ENCODE results near the gene RPF1. TPM values are rescaled to one million over a fixed set of nuclear protein-coding genes. Genes with fewer than 3 reads are reported as not detected.

The RPF1 gene
- total RNA-seq, 1 experiment from 2014 or later, result 31.7 TPM

DNA sequence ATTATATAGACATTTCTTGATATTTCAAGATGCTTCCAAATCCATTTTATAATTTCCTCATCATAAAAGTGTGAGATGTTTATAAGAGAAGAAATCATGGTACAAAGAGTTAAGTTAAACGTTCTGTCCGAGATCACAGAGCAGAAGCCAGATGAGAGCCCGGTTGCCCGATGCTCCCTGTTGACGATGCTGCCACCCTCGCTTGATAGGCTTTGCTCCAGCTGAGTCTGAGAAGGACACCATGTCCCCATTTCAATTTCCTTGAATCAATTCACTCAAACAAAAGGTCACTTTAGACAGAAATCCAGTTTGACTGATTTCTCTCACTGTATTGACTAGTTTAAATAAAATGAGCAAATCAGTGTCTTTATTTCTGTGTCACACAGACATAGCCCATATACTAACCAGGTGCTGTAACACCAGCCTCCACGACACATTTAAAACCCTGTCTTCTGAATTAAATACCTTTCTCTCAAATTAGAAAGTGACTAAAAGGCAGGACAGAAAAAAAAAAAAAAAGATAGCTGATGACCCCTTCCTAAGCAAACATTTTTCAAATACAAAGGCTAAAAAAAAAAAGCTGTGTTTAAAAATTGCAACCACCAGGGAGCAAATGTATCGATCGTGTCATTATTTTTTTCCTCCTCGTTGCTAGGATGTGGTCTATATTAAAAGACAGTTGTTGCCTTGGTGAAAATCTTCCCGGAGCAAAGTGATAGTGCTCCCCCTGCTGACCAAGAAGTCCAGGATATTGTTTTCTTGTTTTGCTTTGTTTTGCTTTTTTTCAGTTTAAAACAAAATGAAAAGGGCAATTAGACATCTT is 45.6 kb upstream of the RPF1 start:
- ChIA-PET CTCF (interaction anchor here (0.6 to 2.5 kb wide), 5 partner anchors 11 to 550 kb away, joined by 3 to 5 read pairs (median 3); partner anchors contain the start of genes GNG5 and SPATA1), POLR2A (no interaction called here)
- ATAC-seq (peak; percentile 76), DNase-seq (ENCODE audit: low spot score) (peak; percentile 22)
- TF ChIP-seq, protein P1, sequence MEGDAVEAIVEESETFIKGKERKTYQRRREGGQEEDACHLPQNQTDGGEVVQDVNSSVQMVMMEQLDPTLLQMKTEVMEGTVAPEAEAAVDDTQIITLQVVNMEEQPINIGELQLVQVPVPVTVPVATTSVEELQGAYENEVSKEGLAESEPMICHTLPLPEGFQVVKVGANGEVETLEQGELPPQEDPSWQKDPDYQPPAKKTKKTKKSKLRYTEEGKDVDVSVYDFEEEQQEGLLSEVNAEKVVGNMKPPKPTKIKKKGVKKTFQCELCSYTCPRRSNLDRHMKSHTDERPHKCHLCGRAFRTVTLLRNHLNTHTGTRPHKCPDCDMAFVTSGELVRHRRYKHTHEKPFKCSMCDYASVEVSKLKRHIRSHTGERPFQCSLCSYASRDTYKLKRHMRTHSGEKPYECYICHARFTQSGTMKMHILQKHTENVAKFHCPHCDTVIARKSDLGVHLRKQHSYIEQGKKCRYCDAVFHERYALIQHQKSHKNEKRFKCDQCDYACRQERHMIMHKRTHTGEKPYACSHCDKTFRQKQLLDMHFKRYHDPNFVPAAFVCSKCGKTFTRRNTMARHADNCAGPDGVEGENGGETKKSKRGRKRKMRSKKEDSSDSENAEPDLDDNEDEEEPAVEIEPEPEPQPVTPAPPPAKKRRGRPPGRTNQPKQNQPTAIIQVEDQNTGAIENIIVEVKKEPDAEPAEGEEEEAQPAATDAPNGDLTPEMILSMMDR (IDR thresholded peaks at IDR 0.05), result peak; percentile 51; the same call in 1 of the 2 replicates
- no peak for TF ChIP-seq CREB1 (CRISPR knock-in tag; IDR thresholded peaks at IDR 0.05)
- Mint-ChIP-seq H3K27me3 (ENCODE audit: low read depth) (no peaks in the 10 kb centered on the region; the same call in 1 of the 2 replicates), H3K27ac (no peak overlapping the region), H3K4me1 (no peaks in the 10 kb centered on the region; the same call in 1 of the 2 replicates), H3K36me3 (no peaks in the 10 kb centered on the region), H3K4me3 (no peak overlapping the region), H3K9me3 (peaks cover 17% of the 10 kb centered on the region)

DNA sequence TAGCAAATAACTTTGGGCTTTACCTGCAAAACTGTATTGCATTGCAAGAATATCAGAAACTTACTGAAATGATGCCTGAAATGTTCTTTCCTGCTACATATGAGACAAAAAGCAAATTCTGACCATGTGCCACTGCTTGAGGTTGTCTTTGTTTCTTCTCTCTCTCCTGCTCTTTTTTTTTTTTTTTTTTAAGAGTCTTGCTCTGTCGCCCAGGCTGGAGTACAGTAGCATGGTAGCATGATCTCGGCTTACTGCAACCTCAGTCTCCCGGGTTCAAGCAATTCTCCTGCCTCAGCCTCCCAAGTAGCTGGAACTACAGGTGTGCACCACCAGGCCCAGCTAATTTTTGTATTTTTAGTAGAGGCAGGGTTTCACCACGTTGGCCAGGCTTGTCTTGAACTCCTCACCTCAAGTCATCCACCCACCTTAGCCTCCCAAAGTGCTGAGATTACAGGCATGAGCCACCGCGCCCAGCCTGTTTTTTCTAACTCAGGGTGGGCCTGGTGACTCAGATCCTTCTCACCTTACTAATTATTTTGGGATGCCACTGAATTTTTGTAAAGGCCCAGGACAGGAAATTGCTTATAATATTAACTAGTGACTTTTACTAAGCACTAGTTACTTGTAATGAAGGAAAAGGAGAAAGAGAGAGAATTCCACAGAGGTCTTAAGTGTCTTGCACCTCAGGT is 44.8 kb upstream of the RPF1 start:
- CTCF ChIA-PET, result interaction anchor here (0.7 to 2.5 kb wide), 6 partner anchors 12 to 543 kb away, joined by 3 to 5 read pairs (median 4); no protein-coding TSS in a partner anchor
- H3K9me3 Mint-ChIP-seq, result peaks cover 15% of the 10 kb centered on the region
- H3K4me1 Mint-ChIP-seq, result no peaks in the 10 kb centered on the region; the same call in 1 of the 2 replicates
- no peak overlapping the region for H3K27ac Mint-ChIP-seq
- no peaks in the 10 kb centered on the region; the same call in 1 of the 2 replicates for H3K27me3 Mint-ChIP-seq (ENCODE audit: low read depth)
- H3K4me3 Mint-ChIP-seq, result no peak overlapping the region
- TF ChIP-seq HMGA2 (CRISPR knock-in tag; IDR thresholded peaks at IDR 0.05) (no peak), NR1H2 (CRISPR knock-in tag; IDR thresholded peaks at IDR 0.05) (no peak)
- TF ChIP-seq, protein P2, sequence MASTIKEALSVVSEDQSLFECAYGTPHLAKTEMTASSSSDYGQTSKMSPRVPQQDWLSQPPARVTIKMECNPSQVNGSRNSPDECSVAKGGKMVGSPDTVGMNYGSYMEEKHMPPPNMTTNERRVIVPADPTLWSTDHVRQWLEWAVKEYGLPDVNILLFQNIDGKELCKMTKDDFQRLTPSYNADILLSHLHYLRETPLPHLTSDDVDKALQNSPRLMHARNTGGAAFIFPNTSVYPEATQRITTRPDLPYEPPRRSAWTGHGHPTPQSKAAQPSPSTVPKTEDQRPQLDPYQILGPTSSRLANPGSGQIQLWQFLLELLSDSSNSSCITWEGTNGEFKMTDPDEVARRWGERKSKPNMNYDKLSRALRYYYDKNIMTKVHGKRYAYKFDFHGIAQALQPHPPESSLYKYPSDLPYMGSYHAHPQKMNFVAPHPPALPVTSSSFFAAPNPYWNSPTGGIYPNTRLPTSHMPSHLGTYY (CRISPR knock-in tag; IDR thresholded peaks at IDR 0.05), result no peak
- TF ChIP-seq, protein P3, sequence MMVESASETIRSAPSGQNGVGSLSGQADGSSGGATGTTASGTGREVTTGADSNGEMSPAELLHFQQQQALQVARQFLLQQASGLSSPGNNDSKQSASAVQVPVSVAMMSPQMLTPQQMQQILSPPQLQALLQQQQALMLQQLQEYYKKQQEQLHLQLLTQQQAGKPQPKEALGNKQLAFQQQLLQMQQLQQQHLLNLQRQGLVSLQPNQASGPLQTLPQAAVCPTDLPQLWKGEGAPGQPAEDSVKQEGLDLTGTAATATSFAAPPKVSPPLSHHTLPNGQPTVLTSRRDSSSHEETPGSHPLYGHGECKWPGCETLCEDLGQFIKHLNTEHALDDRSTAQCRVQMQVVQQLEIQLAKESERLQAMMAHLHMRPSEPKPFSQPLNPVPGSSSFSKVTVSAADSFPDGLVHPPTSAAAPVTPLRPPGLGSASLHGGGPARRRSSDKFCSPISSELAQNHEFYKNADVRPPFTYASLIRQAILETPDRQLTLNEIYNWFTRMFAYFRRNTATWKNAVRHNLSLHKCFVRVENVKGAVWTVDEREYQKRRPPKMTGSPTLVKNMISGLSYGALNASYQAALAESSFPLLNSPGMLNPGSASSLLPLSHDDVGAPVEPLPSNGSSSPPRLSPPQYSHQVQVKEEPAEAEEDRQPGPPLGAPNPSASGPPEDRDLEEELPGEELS (CRISPR knock-in tag; IDR thresholded peaks at IDR 0.05), result no peak
- POLR2A ChIA-PET, result no interaction called here
- ATAC-seq, result no peak
- no peak for DNase-seq (ENCODE audit: low spot score)
- H3K36me3 Mint-ChIP-seq, result no peaks in the 10 kb centered on the region

DNA sequence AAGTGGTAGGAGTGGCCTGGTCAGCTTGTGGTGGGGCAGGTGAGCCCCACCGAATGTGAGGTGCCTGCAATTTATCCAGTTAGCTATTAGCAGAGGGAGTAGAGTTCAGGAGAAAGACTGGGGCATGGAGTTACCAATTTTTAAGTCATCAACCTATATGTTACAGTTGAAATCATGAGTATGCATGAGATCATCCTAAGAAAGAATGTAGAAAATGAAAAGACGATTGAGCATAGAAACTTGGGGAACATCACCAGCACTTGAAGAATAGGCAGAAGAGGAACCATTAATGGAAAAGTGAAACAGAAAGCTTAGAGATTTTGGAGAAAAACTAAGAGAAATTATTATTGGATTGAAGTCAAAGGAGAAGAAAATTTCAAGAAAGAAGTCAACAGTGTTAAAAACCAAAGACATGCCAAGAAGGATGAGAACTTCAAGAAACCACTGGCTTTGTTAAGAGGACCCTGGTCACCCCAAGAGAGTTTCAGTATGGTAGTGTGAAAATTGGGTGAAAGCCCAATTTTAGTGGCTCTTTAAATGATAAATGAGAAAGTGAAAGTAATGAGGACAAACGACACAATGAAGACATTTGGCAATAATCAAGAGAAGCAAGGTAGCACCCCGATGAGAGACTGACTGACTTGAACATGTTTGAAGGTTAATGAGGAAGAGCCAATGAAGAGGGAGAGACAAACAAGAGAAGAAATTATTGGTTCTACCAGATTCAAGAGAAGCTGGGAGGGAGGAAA is 44.1 kb upstream of the RPF1 start:
- Mint-ChIP-seq H3K9me3 (peaks cover 8% of the 10 kb centered on the region), H3K4me3 (no peak overlapping the region), H3K36me3 (no peaks in the 10 kb centered on the region), H3K4me1 (no peaks in the 10 kb centered on the region; the same call in 1 of the 2 replicates), H3K27me3 (ENCODE audit: low read depth) (no peaks in the 10 kb centered on the region), H3K27ac (no peak overlapping the region)
- CTCF ChIA-PET, result interaction anchor here (0.7 to 1.3 kb wide), 2 partner anchors 319 to 544 kb away, joined by 3 read pairs; no protein-coding TSS in a partner anchor
- no peak for ATAC-seq
- POLR2A ChIA-PET, result no interaction called here
- no peak for DNase-seq (ENCODE audit: low spot score)
- TF ChIP-seq ZNF219 (CRISPR knock-in tag; IDR thresholded peaks at IDR 0.05; ENCODE audit: borderline replicate concordance) (no peak), TEAD4 (CRISPR knock-in tag; IDR thresholded peaks at IDR 0.05) (no peak), ZNF396 (CRISPR knock-in tag; IDR thresholded peaks at IDR 0.05; ENCODE audit: borderline replicate concordance) (no peak), NFYB (CRISPR knock-in tag; conservative IDR thresholded peaks at IDR 0.05; ENCODE audit: low read depth) (no peak), ZNF263 (CRISPR knock-in tag; IDR thresholded peaks at IDR 0.05; ENCODE audit: low read depth) (no peak)
- TF ChIP-seq, protein P4, sequence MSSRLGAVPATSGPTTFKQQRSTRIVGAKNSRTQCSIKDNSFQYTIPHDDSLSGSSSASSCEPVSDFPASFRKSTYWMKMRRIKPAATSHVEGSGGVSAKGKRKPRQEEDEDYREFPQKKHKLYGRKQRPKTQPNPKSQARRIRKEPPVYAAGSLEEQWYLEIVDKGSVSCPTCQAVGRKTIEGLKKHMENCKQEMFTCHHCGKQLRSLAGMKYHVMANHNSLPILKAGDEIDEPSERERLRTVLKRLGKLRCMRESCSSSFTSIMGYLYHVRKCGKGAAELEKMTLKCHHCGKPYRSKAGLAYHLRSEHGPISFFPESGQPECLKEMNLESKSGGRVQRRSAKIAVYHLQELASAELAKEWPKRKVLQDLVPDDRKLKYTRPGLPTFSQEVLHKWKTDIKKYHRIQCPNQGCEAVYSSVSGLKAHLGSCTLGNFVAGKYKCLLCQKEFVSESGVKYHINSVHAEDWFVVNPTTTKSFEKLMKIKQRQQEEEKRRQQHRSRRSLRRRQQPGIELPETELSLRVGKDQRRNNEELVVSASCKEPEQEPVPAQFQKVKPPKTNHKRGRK (CRISPR knock-in tag; IDR thresholded peaks at IDR 0.05; ENCODE audit: borderline replicate concordance), result no peak
- TF ChIP-seq, protein P5, sequence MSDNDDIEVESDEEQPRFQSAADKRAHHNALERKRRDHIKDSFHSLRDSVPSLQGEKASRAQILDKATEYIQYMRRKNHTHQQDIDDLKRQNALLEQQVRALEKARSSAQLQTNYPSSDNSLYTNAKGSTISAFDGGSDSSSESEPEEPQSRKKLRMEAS (CRISPR knock-in tag; IDR thresholded peaks at IDR 0.05), result no peak
- TF ChIP-seq, protein P6, sequence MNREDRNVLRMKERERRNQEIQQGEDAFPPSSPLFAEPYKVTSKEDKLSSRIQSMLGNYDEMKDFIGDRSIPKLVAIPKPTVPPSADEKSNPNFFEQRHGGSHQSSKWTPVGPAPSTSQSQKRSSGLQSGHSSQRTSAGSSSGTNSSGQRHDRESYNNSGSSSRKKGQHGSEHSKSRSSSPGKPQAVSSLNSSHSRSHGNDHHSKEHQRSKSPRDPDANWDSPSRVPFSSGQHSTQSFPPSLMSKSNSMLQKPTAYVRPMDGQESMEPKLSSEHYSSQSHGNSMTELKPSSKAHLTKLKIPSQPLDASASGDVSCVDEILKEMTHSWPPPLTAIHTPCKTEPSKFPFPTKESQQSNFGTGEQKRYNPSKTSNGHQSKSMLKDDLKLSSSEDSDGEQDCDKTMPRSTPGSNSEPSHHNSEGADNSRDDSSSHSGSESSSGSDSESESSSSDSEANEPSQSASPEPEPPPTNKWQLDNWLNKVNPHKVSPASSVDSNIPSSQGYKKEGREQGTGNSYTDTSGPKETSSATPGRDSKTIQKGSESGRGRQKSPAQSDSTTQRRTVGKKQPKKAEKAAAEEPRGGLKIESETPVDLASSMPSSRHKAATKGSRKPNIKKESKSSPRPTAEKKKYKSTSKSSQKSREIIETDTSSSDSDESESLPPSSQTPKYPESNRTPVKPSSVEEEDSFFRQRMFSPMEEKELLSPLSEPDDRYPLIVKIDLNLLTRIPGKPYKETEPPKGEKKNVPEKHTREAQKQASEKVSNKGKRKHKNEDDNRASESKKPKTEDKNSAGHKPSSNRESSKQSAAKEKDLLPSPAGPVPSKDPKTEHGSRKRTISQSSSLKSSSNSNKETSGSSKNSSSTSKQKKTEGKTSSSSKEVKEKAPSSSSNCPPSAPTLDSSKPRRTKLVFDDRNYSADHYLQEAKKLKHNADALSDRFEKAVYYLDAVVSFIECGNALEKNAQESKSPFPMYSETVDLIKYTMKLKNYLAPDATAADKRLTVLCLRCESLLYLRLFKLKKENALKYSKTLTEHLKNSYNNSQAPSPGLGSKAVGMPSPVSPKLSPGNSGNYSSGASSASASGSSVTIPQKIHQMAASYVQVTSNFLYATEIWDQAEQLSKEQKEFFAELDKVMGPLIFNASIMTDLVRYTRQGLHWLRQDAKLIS (CRISPR knock-in tag; IDR thresholded peaks at IDR 0.05; ENCODE audit: borderline replicate concordance), result no peak
- TF ChIP-seq, protein P7, sequence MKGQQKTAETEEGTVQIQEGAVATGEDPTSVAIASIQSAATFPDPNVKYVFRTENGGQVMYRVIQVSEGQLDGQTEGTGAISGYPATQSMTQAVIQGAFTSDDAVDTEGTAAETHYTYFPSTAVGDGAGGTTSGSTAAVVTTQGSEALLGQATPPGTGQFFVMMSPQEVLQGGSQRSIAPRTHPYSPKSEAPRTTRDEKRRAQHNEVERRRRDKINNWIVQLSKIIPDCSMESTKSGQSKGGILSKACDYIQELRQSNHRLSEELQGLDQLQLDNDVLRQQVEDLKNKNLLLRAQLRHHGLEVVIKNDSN (CRISPR knock-in tag; IDR thresholded peaks at IDR 0.05), result no peak

All from WTC11 (cell line).